Astrocyte (in vitro differentiated cells and primary cell): ENCODE measurements around the gene PUDP. TPM values are rescaled to one million over a fixed set of nuclear protein-coding genes. Genes with fewer than 3 reads are reported as not detected.

Experiments
- DNase-seq: peaks from one replicate; pipeline ENCODE4 v3.0.0-alpha.2; 2010; ENCODE audit warnings: low read depth
- FAIRE-seq: peaks from 2 replicates; lab custom pipeline; 2011; peaks lifted over from hg19 to GRCh38; lab: Jason Lieb, UNC
- H2AFZ ChIP-seq: 2 replicates; pipeline ENCODE4 v1.6.0; 2012; ENCODE audit warnings: low read depth, low read length, inconsistent platforms
- H3K27ac ChIP-seq: 2 replicates; pipeline ENCODE4 v1.5.1; 2011; ENCODE audit warnings: low read depth, low read length, inconsistent platforms
- H3K27me3 ChIP-seq: 2 replicates; pipeline ENCODE4 v1.6.0; 2011; ENCODE audit warnings: low read length, inconsistent platforms; ENCODE audit not compliant: insufficient read depth
- H3K36me3 ChIP-seq: 2 replicates; pipeline ENCODE4 v1.5.1; 2011; ENCODE audit warnings: low read length, inconsistent platforms; ENCODE audit not compliant: insufficient read depth
- H3K4me1 ChIP-seq: 2 replicates; pipeline ENCODE4 v1.5.1; 2011; ENCODE audit warnings: low read length, inconsistent platforms; ENCODE audit not compliant: insufficient read depth
- H3K4me2 ChIP-seq: 2 replicates; pipeline ENCODE4 v1.6.0; 2012; ENCODE audit warnings: low read length, inconsistent platforms
- H3K4me3 ChIP-seq: 2 replicates; pipeline ENCODE4 v1.5.1; 2011; ENCODE audit warnings: low read depth, mild to moderate bottlenecking, low read length, inconsistent platforms; ENCODE audit not compliant: insufficient read depth
- H3K79me2 ChIP-seq: 2 replicates; pipeline ENCODE4 v1.6.0; 2012; ENCODE audit warnings: mild to moderate bottlenecking, low read length, inconsistent platforms; ENCODE audit not compliant: insufficient read depth
- H3K9ac ChIP-seq: 2 replicates; pipeline ENCODE4 v1.6.0; 2012; ENCODE audit warnings: mild to moderate bottlenecking, low read length, inconsistent platforms
- H3K9me3 ChIP-seq: 2 replicates; pipeline ENCODE4 v1.5.1; 2012; ENCODE audit warnings: low read depth, mild to moderate bottlenecking, low read length, inconsistent platforms; ENCODE audit not compliant: insufficient read depth
- H4K20me1 ChIP-seq: 2 replicates; pipeline ENCODE4 v1.6.0; 2012; ENCODE audit warnings: low read length, inconsistent platforms; ENCODE audit not compliant: insufficient read depth
- H3K27ac Mint-ChIP-seq: one replicate; pipeline ENCODE4 v1.8.0; 2021; ENCODE audit warnings: mild to moderate bottlenecking, mixed read lengths; ENCODE audit not compliant: unreplicated experiment
- H3K27me3 Mint-ChIP-seq: one replicate; pipeline ENCODE4 v1.8.0; 2021; ENCODE audit warnings: low read depth, mixed read lengths; ENCODE audit not compliant: unreplicated experiment
- H3K36me3 Mint-ChIP-seq: one replicate; pipeline ENCODE4 v1.8.0; 2021; ENCODE audit warnings: low read depth, mixed read lengths; ENCODE audit not compliant: unreplicated experiment
- H3K4me1 Mint-ChIP-seq: one replicate; pipeline ENCODE4 v1.8.0; 2021; ENCODE audit warnings: low read depth, mixed read lengths; ENCODE audit not compliant: unreplicated experiment
- H3K4me3 Mint-ChIP-seq: one replicate; pipeline ENCODE4 v1.8.0; 2021; ENCODE audit warnings: mild to moderate bottlenecking, moderate library complexity, mixed read lengths; ENCODE audit not compliant: unreplicated experiment
- H3K9me3 Mint-ChIP-seq: one replicate; pipeline ENCODE4 v1.8.0; 2021; ENCODE audit warnings: mild to moderate bottlenecking, mixed read lengths; ENCODE audit not compliant: unreplicated experiment
- EZH2 ChIP-seq: IDR thresholded peaks from 2 replicates; pipeline ENCODE4 v1.6.1; 2012; ENCODE audit warnings: mild to moderate bottlenecking, low read length, inconsistent platforms; ENCODE audit not compliant: insufficient read depth
- total RNA-seq: library from RNA; stranded (reverse); gene quantifications from 2 replicates; pipeline ENCODE4 v1.2.1, GENCODE V29; 2021
- TF ChIP-seq, protein P1 (sequence below): IDR thresholded peaks from 2 replicates; pipeline ENCODE4 v1.5.1; 2011; ENCODE audit warnings: low read depth, mild to moderate bottlenecking, inconsistent platforms, low read length, moderate library complexity; ENCODE audit not compliant: insufficient read depth

PUDP gene
- total RNA-seq, 1 donor from 2014 or later, result 21.8 TPM

DNA sequence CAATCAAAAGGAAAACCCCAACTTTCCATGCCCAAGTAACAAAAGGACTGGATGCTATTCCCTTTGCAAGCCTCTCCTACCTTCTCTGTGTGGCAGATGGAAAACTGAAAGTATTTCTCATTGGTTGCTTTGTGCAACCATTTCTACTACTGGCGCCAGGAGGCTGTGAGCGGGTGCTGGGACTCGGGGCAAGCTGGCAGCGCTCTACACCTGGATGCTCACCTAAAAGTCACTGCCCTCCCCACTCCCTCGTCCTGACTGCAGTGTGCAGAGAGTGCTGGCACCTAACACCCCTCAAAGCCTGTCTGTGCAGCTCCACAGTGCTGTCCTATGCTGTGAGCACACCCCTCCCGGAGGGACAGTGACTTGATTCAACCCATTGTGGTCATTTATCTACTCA is 54.6 kb downstream of the PUDP start:
- Mint-ChIP-seq H3K27ac (no peak overlapping the region), H3K9me3 (peaks cover 2% of the 10 kb centered on the region), H3K36me3 (peaks cover 3% of the 10 kb centered on the region), H3K27me3 (no peaks in the 10 kb centered on the region), H3K4me1 (peaks cover 2% of the 10 kb centered on the region), H3K4me3 (no peak overlapping the region)
- no peak for DNase-seq
- Histone ChIP-seq H3K9ac (no peak overlapping the region), H3K4me3 (no peak overlapping the region), H3K27me3 (no peaks in the 10 kb centered on the region), H3K4me1 (no peaks in the 10 kb centered on the region), H4K20me1 (peaks cover 9% of the 10 kb centered on the region), H3K27ac (no peak overlapping the region), H2AFZ (no peak overlapping the region), H3K9me3 (no peaks in the 10 kb centered on the region), H3K4me2 (no peak overlapping the region), H3K36me3 (no peaks in the 10 kb centered on the region), H3K79me2 (no peaks in the 10 kb centered on the region)
- TF ChIP-seq, protein P1, sequence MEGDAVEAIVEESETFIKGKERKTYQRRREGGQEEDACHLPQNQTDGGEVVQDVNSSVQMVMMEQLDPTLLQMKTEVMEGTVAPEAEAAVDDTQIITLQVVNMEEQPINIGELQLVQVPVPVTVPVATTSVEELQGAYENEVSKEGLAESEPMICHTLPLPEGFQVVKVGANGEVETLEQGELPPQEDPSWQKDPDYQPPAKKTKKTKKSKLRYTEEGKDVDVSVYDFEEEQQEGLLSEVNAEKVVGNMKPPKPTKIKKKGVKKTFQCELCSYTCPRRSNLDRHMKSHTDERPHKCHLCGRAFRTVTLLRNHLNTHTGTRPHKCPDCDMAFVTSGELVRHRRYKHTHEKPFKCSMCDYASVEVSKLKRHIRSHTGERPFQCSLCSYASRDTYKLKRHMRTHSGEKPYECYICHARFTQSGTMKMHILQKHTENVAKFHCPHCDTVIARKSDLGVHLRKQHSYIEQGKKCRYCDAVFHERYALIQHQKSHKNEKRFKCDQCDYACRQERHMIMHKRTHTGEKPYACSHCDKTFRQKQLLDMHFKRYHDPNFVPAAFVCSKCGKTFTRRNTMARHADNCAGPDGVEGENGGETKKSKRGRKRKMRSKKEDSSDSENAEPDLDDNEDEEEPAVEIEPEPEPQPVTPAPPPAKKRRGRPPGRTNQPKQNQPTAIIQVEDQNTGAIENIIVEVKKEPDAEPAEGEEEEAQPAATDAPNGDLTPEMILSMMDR, result no peak
- TF ChIP-seq EZH2, result no peak
- FAIRE-seq, result no peak

DNA sequence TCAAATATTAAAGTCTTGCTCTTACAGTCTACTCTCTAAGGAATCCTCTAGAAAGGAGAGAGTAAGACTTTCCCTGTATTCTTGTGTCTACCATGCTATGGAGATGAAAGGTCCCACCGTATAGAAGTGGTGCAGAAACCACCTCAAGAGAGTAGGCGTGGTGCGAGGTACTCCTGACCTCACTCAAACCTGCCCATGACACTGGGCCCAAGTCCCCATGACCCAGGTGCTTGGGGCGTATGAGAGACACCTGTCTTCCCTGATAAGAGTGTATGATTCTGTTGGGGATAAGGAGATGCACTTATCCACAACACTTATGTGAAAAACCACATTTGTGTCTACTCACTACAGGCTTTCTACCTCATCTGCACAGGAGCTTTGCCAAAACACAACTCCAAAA is 55.4 kb downstream of the PUDP start:
- Histone ChIP-seq H3K4me1 (no peaks in the 10 kb centered on the region), H3K9ac (no peak overlapping the region), H3K9me3 (no peaks in the 10 kb centered on the region), H2AFZ (no peak overlapping the region), H3K36me3 (no peaks in the 10 kb centered on the region), H3K4me3 (no peak overlapping the region), H3K27me3 (no peaks in the 10 kb centered on the region), H4K20me1 (peaks cover 11% of the 10 kb centered on the region), H3K27ac (no peak overlapping the region), H3K79me2 (no peaks in the 10 kb centered on the region), H3K4me2 (no peak overlapping the region)
- peaks cover 2% of the 10 kb centered on the region for H3K4me1 Mint-ChIP-seq
- H3K36me3 Mint-ChIP-seq, result peaks cover 3% of the 10 kb centered on the region
- no peak for FAIRE-seq
- no peak for DNase-seq
- peaks cover 2% of the 10 kb centered on the region for H3K9me3 Mint-ChIP-seq
- no peaks in the 10 kb centered on the region for H3K27me3 Mint-ChIP-seq
- H3K27ac Mint-ChIP-seq, result no peak overlapping the region
- TF ChIP-seq, protein P1, result no peak
- no peak for TF ChIP-seq EZH2
- no peak overlapping the region for H3K4me3 Mint-ChIP-seq

DNA sequence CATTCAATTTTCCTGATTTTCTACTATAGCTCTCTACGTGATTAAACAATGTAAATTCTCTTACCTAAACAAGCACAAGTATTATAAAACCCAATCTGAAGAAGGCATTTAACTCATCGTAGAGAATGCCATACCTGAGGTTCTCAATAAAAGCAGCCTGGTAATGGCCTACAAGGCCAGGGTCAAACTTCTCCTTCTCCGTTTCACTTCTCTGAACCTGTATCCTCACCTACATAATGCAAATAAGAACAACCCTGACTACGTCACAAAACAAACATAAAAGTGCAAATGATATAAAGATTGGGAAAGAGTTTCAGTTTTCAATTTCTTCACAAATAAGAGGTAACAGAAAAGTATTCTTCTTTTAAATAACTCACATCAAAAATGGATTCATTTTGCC is 56.0 kb downstream of the PUDP start:
- FAIRE-seq (no peak), DNase-seq (no peak)

More for the DNA sequence above, 56.0 kb downstream of the PUDP start:
- Mint-ChIP-seq H3K9me3 (peaks cover 2% of the 10 kb centered on the region), H3K27me3 (no peaks in the 10 kb centered on the region), H3K27ac (no peak overlapping the region), H3K4me1 (peaks cover 2% of the 10 kb centered on the region), H3K4me3 (no peak overlapping the region), H3K36me3 (peaks cover 3% of the 10 kb centered on the region)
- Histone ChIP-seq H3K9me3 (no peaks in the 10 kb centered on the region), H3K4me2 (no peak overlapping the region), H2AFZ (no peak overlapping the region), H4K20me1 (peaks cover 11% of the 10 kb centered on the region), H3K36me3 (no peaks in the 10 kb centered on the region), H3K27ac (no peak overlapping the region), H3K4me3 (no peak overlapping the region), H3K4me1 (no peaks in the 10 kb centered on the region), H3K9ac (no peak overlapping the region), H3K27me3 (no peaks in the 10 kb centered on the region), H3K79me2 (no peaks in the 10 kb centered on the region)
- TF ChIP-seq EZH2, result no peak
- TF ChIP-seq, protein P1, result no peak
